Small intestine (tissue), 7 donors: ENCODE results near the gene SLC37A3. TPM values are rescaled to one million over a fixed set of nuclear protein-coding genes. Genes with fewer than 3 reads are reported as not detected.

Experiments used
- DNase-seq, 2 donors: peaks; one replicate each; pipeline versions ENCODE4 v3.0.0 to v3.0.0-alpha.2; 2013
- FAIRE-seq: peaks from 2 replicates; lab custom pipeline; 2012; peaks lifted over from hg19 to GRCh38; lab: Jason Lieb, UNC
- H3K27ac ChIP-seq, 3 donors: one replicate each; pipeline ENCODE4 v1.5.1; 2013; ENCODE audit warnings: low read length in 2 of 3, mild to moderate bottlenecking in 2 of 3, control low read depth in 1 of 3, inconsistent platforms in 1 of 3, low read depth in 1 of 3, moderate library complexity in 1 of 3
- H3K27me3 ChIP-seq, 3 donors: one replicate each; pipeline ENCODE4 v1.6.1; 2013; ENCODE audit warnings: low read length in 3 of 3, inconsistent platforms in 1 of 3; ENCODE audit not compliant: control insufficient read depth in 3 of 3, insufficient read depth in 3 of 3
- H3K36me3 ChIP-seq, 3 donors: one replicate each; pipeline ENCODE4 v1.6.1; 2013; ENCODE audit warnings: low read length in 3 of 3, inconsistent platforms in 1 of 3, low read depth in 1 of 3, mild to moderate bottlenecking in 1 of 3, moderate library complexity in 1 of 3; ENCODE audit not compliant: control insufficient read depth in 3 of 3, insufficient read depth in 2 of 3
- H3K4me1 ChIP-seq, 3 donors: one replicate each; pipeline ENCODE4 v1.6.1; 2013; ENCODE audit warnings: low read length in 2 of 3, inconsistent platforms in 1 of 3, low read depth in 1 of 3, mild to moderate bottlenecking in 1 of 3, moderate library complexity in 1 of 3; ENCODE audit not compliant: control insufficient read depth in 3 of 3, insufficient read depth in 2 of 3
- H3K4me3 ChIP-seq, 3 donors: one replicate each; pipeline ENCODE4 v1.5.1; 2013; ENCODE audit warnings: low read length in 3 of 3, control low read depth in 1 of 3, inconsistent platforms in 1 of 3, low read depth in 1 of 3, mild to moderate bottlenecking in 1 of 3, moderate library complexity in 1 of 3
- H3K9me3 ChIP-seq, 2 donors: one replicate each; pipeline ENCODE4 v1.6.1; 2013; ENCODE audit warnings: low read depth in 1 of 2, low read length in 1 of 2; ENCODE audit not compliant: control insufficient read depth in 2 of 2, insufficient read depth in 1 of 2
- WGBS, 3 donors: extraction: QIAGEN DNeasy Blood & Tissue Kit; methylation state at CpG; one replicate each; pipeline ENCODE4 v1.1.7; 2013; 5-methylcytosine and 5-hydroxymethylcytosine counted together
- polyA plus RNA-seq, 4 donors: library from polyadenylated mRNA; stranded (reverse) in 3 of 4; unstranded in 1 of 4; fragments of 200-250 nt in 3 of 4; fragments of 120-200 nt in 1 of 4; gene quantifications; one replicate each; pipeline versions ENCODE4 v1.2.1 to v1.2.3, GENCODE V29; 2013
- donor health status: healthy with polysubstance abuse.
- donor health status: control.
- donor health status: control.
- donor health status: Bipolar disorder and iron deficiency.
- donor health status: healthy.

The SLC37A3 gene
- polyA plus RNA-seq, 4 donors: 14.1 to 31.9 (median 17.8) TPM

DNA sequence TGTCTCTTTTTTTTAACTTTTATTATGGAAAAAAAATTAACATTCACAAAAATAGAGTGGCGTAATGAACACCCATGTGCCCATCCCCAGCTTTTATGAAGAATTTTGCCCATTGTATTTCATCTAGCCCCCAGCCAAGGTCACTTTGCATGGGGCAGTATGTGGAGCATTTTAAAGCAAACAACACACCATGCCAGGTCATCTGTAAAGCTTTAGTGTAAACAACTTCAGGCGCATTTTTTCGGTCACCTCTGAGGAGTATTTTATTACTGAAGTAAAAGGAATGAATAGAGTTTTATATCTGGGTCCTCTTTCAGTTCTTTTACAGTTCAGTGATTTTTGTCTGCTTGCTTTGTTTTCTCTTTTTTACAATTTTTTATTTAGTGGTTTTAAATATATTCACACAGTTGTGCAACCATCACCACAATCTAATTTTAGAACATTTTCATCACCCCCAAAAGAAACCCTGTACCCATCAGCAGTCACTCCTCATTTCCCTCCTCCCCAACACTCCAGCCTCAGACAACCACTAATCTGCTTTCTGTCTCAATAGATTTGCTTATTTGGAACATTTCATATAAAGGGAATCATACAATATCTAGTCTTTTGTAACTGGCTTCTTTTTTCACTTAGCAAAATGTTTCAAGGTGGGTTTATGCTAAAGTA is 87.9 kb downstream of the SLC37A3 start:
- Histone ChIP-seq H3K27ac (no peak overlapping the region), H3K9me3 (peaks cover 0 to 8% of the 10 kb centered on the region in 2 donors), H3K4me1 (peaks cover 4 to 5% (median 4%) of the 10 kb centered on the region in 3 donors), H3K36me3 (no peaks in the 10 kb centered on the region), H3K4me3 (no peak overlapping the region), H3K27me3 (no peaks in the 10 kb centered on the region)
- FAIRE-seq (no peak), DNase-seq (no peak)
- 71 to 85% (median 74%) methylated on average over 3 of the region's 3 CpGs for WGBS, 3 donors

DNA sequence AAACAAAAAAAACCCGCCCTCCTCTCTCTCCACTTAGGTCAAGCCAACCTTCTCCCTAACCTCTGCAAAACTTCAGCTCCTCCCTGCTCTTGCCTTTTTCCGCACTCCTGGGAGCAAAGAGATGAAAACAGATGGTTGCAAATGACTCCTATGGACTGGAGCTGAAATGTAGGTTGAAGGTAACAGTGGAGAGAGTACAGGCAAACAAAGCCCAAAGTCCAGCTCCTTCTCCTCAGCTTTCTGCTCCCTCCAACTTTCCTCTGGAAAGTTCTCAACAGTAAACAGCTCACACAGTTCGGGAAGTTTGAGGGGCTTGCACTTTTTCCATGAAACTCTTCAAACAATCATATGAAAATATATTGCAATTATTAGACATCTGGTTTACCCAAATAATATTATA is 90.3 kb downstream of the SLC37A3 start:
- no peaks in the 10 kb centered on the region for H3K36me3 ChIP-seq
- DNase-seq (peak; percentile 36 to 85), FAIRE-seq (no peak)
- no peak overlapping the region for H3K4me3 ChIP-seq
- WGBS, 3 donors: 38 to 67% (median 48%) methylated on average over 3 of the region's 3 CpGs
- no peak overlapping the region for H3K27ac ChIP-seq
- peaks cover 0 to 7% of the 10 kb centered on the region in 2 donors for H3K9me3 ChIP-seq
- H3K27me3 ChIP-seq: no peaks in the 10 kb centered on the region
- H3K4me1 ChIP-seq: peaks cover 2 to 8% (median 4%) of the 10 kb centered on the region in 3 donors

DNA sequence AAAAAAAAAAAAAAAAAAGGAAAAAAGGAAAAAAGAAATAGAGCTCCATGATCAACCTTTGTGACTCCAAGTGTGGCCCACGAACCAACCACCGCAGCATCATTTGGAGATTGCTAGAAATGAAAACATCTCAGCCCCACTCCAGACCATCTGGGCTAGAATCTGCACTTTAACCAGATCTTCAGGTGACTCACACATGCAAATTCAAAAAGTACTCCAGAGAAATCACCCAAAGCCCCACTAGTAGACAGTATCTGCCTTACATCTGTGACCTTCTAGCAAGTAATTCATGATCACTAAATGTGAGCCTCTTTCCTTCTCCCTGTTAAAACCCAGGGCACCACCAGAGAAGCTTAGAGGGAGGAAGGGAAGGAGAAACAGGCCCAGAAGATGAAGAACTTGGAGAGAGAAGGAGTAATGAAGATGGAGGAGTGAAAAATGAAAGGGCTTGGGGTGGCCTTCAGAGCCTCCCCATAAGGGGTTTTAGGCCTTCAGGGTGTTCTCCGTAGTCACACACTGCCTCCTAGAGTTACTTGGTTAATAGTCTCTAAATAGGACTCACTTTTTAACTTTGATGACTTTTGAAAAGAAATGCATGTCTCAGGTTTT is 94.0 kb downstream of the SLC37A3 start:
- FAIRE-seq: no peak
- DNase-seq: peak; percentile 41 to 56
- H3K4me1 ChIP-seq: peaks cover 2 to 8% (median 4%) of the 10 kb centered on the region in 3 donors

DNA sequence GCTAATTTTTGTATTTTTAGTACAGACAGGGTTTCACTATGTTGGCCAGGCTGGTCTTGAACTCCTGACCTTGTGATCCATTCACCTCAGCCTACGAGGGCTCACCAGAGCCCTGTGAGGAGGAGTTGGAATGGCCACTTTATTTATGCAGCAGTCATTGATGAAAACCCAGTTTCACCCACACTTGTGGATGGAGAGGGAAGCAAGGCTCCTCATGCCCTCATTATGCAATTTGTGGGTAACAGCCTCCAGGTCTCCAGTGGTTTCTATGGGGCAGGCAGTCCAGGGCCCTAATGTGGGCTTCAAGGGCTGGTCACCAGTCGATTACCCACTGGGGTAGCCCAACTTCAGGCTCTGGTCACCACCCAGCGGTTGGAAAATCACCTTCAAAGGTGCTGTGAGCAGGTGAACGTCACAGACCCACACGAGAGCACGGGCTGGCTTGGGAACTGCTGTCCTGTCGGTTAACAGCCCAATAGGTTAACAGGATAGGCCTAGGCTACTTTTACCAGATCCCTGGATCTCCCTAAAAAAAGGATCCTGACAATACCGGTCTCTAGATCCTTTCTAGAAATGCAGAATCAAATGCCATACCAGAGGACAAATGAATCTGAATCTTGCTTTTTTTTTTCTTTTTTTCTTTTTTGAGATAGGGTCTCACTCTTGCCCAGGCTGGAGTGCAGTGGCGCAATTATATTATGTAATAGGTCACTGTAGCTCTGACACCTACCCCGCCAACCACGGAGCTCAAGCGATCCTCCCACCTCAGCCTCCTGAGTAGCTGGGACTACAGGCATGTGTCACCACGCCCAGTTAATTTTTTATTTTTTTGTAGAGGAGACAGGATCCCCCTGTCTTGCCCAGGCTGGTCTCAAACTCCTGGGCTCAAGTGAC is 97.8 kb downstream of the SLC37A3 start:
- no peak overlapping the region for H3K4me3 ChIP-seq
- H3K27ac ChIP-seq: no peak overlapping the region
- H3K4me1 ChIP-seq: peaks cover 0 to 3% (median 0%) of the 10 kb centered on the region in 3 donors
- no peak for DNase-seq
- no peaks in the 10 kb centered on the region for H3K27me3 ChIP-seq
- no peak for FAIRE-seq
- 84 to 87% (median 85%) methylated on average over 13 of the region's 13 CpGs for WGBS, 3 donors
- no peaks in the 10 kb centered on the region for H3K9me3 ChIP-seq
- H3K36me3 ChIP-seq: no peaks in the 10 kb centered on the region

More for the DNA sequence above, 94.0 kb downstream of the SLC37A3 start:
- no peak overlapping the region for H3K27ac ChIP-seq
- H3K36me3 ChIP-seq: no peaks in the 10 kb centered on the region
- no peaks in the 10 kb centered on the region for H3K27me3 ChIP-seq
- H3K9me3 ChIP-seq: no peaks in the 10 kb centered on the region
- 63 to 81% (median 75%) methylated on average over 3 of the region's 3 CpGs for WGBS, 3 donors
- no peak overlapping the region for H3K4me3 ChIP-seq

DNA sequence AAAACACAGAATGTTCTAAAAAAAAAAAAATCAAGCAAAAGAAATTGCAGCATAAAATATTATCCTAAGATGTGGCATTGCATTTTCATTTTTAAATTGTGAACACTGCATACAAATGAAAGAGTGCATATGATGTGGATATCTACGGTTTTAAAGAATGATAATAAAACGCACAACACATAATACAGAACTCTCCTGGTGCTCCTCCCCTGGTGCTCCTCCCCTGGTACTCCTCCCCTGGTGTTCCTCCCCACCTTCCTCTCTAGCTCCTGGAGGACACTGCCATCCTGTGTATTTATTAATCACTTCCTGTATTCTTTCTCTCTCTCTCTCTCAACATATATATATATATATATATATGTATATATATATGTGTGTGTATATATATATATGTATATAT is 100.1 kb downstream of the SLC37A3 start:
- Histone ChIP-seq H3K27me3 (no peaks in the 10 kb centered on the region), H3K36me3 (no peaks in the 10 kb centered on the region), H3K4me3 (no peak overlapping the region), H3K4me1 (no peaks in the 10 kb centered on the region), H3K9me3 (no peaks in the 10 kb centered on the region), H3K27ac (no peak overlapping the region)
- FAIRE-seq (no peak), DNase-seq (peak in 1 of 2 donors; percentile 27)
- 69 to 87% (median 85%) methylated on average over 2 of the region's 2 CpGs for WGBS, 3 donors

DNA sequence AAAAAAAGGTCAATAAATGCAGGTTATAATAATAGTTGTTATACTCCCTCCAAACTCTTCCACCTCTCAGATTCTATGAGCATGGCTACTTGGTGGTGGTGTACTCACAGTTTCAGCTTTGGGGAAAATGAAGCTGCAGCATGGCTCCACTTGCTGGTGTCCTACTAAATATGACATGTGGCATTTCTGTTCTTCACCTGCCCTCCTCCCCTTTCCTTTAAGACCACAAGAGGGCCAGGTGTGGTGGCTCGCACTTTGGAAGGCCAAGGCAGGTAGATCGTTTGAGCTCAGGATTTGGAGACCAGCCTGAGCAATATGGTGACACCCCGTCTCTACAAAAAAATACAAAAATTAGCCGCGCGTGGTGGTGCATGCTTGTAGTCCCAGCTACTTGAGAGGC is 101.1 kb downstream of the SLC37A3 start:
- no peaks in the 10 kb centered on the region for H3K36me3 ChIP-seq
- no peak overlapping the region for H3K27ac ChIP-seq
- FAIRE-seq: no peak
- DNase-seq: no peak
- no peaks in the 10 kb centered on the region for H3K4me1 ChIP-seq
- H3K4me3 ChIP-seq: no peak overlapping the region
- WGBS, 3 donors: 86 to 90% (median 86%) methylated on average over 6 of the region's 6 CpGs
- H3K9me3 ChIP-seq: no peaks in the 10 kb centered on the region
- H3K27me3 ChIP-seq: no peaks in the 10 kb centered on the region

DNA sequence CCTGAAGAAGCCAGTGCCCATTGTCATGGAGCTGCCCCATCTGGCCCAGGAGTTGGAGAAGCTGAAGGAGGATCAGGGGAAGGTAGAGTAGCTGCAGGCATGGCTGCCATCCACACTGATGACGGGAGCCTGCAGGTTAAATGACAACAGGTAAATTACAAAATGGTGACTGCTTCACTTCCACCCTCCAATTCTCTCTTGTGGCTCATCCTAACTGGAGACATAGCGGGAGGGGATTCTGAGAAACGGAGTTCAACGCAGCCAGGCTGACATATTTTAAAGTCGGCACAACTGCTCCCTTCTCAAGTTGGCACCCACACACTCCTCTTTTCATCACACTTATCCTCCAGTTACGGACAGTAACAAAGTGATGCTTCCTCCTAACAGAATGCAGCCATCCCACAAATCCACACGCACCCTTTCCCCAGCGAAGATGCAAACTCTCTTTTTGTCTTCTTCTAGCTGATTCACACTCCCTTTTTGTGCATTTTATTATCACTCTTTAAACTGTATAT is 103.0 kb downstream of the SLC37A3 start:
- H3K27me3 ChIP-seq: no peaks in the 10 kb centered on the region
- H3K4me3 ChIP-seq: no peak overlapping the region
- H3K27ac ChIP-seq: no peak overlapping the region
- DNase-seq: no peak
- H3K9me3 ChIP-seq: no peaks in the 10 kb centered on the region
- 94 to 98% (median 96%) methylated on average over 8 of the region's 8 CpGs for WGBS, 3 donors
- FAIRE-seq: no peak
- H3K4me1 ChIP-seq: no peaks in the 10 kb centered on the region
- H3K36me3 ChIP-seq: no peaks in the 10 kb centered on the region

DNA sequence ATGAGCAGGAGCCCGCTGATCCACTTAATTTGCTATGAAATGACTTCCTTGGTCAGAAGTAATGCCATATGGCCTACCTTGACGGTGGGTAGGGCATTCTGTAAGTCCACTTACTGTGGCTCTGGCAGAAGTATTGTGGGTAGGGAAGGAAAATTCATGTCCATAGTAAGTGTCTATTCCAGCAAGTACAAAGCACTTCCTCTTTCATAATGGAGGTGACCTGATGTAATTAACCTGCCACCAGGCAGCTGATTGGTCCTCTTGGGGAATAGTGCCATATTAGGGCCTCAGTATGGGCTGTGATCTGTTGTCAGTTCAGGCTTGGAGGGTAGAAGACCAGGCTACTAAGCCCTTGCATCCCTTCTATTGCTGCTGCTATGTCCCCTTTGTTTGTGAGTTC is 103.9 kb downstream of the SLC37A3 start:
- H3K4me1 ChIP-seq: no peaks in the 10 kb centered on the region
- no peak overlapping the region for H3K4me3 ChIP-seq
- DNase-seq (no peak), FAIRE-seq (no peak)
- H3K27ac ChIP-seq: no peak overlapping the region
- no peaks in the 10 kb centered on the region for H3K27me3 ChIP-seq
- 91 to 98% (median 95%) methylated on average over 2 of the region's 2 CpGs for WGBS, 3 donors
- H3K9me3 ChIP-seq: no peaks in the 10 kb centered on the region
- H3K36me3 ChIP-seq: no peaks in the 10 kb centered on the region
